PC-3 (cell line): Measurements from ENCODE around the gene ZSCAN5C.

Experiments
- EZH2 ChIP-seq: fragments of 300-600 bp; sonication (generic); IDR thresholded peaks from one replicate; pipeline ENCODE4 v1.6.1; 2017; ENCODE audit warnings: antibody characterized with exemption, mild to moderate bottlenecking, low read length; ENCODE audit not compliant: unreplicated experiment
- EZH2phosphoT487 ChIP-seq: fragments of 300-600 bp; sonication (generic); IDR thresholded peaks from 2 replicates; pipeline ENCODE4 v1.6.1; 2018; ENCODE audit warnings: mild to moderate bottlenecking, antibody characterized with exemption, low read length, borderline replicate concordance
- TF ChIP-seq, protein P1 (sequence below): fragments of 300-600 bp; sonication (generic); conservative IDR thresholded peaks from 2 replicates; pipeline ENCODE4 v1.5.1; 2017; ENCODE audit warnings: antibody characterized with exemption, low read depth, mild to moderate bottlenecking, low read length

GRCh38 chr19:56253737-56254136 is 51.7 kb downstream of the ZSCAN5C start:
- TF ChIP-seq, protein P1, sequence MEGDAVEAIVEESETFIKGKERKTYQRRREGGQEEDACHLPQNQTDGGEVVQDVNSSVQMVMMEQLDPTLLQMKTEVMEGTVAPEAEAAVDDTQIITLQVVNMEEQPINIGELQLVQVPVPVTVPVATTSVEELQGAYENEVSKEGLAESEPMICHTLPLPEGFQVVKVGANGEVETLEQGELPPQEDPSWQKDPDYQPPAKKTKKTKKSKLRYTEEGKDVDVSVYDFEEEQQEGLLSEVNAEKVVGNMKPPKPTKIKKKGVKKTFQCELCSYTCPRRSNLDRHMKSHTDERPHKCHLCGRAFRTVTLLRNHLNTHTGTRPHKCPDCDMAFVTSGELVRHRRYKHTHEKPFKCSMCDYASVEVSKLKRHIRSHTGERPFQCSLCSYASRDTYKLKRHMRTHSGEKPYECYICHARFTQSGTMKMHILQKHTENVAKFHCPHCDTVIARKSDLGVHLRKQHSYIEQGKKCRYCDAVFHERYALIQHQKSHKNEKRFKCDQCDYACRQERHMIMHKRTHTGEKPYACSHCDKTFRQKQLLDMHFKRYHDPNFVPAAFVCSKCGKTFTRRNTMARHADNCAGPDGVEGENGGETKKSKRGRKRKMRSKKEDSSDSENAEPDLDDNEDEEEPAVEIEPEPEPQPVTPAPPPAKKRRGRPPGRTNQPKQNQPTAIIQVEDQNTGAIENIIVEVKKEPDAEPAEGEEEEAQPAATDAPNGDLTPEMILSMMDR, result peak; percentile 70
- no peak for TF ChIP-seq EZH2phosphoT487
- no peak for TF ChIP-seq EZH2
